Loucy (cell line): ENCODE measurements around the gene TMEM132C.

Experiments
- H2AFZ ChIP-seq: fragments of 200-600 bp; sonication (generic); 2 replicates; pipeline ENCODE4 v1.6.0; 2016; ENCODE audit warnings: antibody characterized with exemption, mild to moderate bottlenecking, low read length, moderate library complexity
- H3F3A ChIP-seq: fragments of 200-600 bp; 2 replicates; pipeline ENCODE4 v1.6.0; 2016; ENCODE audit warnings: antibody characterized with exemption, low read depth, mild to moderate bottlenecking
- H3K27me3 ChIP-seq: fragments of 200-600 bp; sonication (generic); 2 replicates; pipeline ENCODE4 v1.6.1; 2014; ENCODE audit warnings: low read length, mild to moderate bottlenecking; ENCODE audit not compliant: insufficient read depth, poor library complexity, severe bottlenecking
- H3K36me3 ChIP-seq: fragments of 200-600 bp; sonication (generic); 2 replicates; pipeline ENCODE4 v1.6.1; 2016; ENCODE audit warnings: low read length; ENCODE audit not compliant: insufficient read depth
- H3K4me1 ChIP-seq: fragments of 200-600 bp; sonication (generic); 2 replicates; pipeline ENCODE4 v1.5.1; 2014; ENCODE audit warnings: low read length, mild to moderate bottlenecking; ENCODE audit not compliant: insufficient read depth, poor library complexity, severe bottlenecking
- H3K4me2 ChIP-seq: fragments of 200-600 bp; sonication (generic); 2 replicates; pipeline ENCODE4 v1.6.0; 2014; ENCODE audit warnings: antibody characterized with exemption, low read length, low read depth, mild to moderate bottlenecking; ENCODE audit not compliant: poor library complexity, severe bottlenecking
- H3K4me3 ChIP-seq: fragments of 200-600 bp; sonication (generic); 2 replicates; pipeline ENCODE4 v1.5.1; 2014; ENCODE audit warnings: low read length, mild to moderate bottlenecking, mixed read lengths; ENCODE audit not compliant: poor library complexity, severe bottlenecking
- H3K79me2 ChIP-seq: fragments of 200-600 bp; sonication (generic); 2 replicates; pipeline ENCODE4 v1.6.1; 2014; ENCODE audit warnings: low read length; ENCODE audit not compliant: insufficient read depth
- H3K9ac ChIP-seq: fragments of 200-600 bp; sonication (generic); 2 replicates; pipeline ENCODE4 v1.6.0; 2014; ENCODE audit warnings: mild to moderate bottlenecking, low read depth, low read length, moderate library complexity; ENCODE audit not compliant: poor library complexity, severe bottlenecking
- H3K9me2 ChIP-seq: fragments of 200-600 bp; sonication (generic); replicated peaks from 2 replicates; pipeline ENCODE4 v1.6.1; 2016; ENCODE audit warnings: low read depth, low read length, mixed read lengths
- H3K9me3 ChIP-seq: fragments of 200-600 bp; sonication (generic); 2 replicates; pipeline ENCODE4 v1.6.1; 2014; ENCODE audit warnings: mild to moderate bottlenecking, antibody characterized with exemption, low read length, low read depth; ENCODE audit not compliant: insufficient read depth
- H4K20me1 ChIP-seq: fragments of 200-600 bp; sonication (generic); 2 replicates; pipeline ENCODE4 v1.6.0; 2014; ENCODE audit warnings: antibody characterized with exemption, low read length, mild to moderate bottlenecking; ENCODE audit not compliant: insufficient read depth, poor library complexity, severe bottlenecking
- CTCF ChIP-seq: fragments of 200-600 bp; sonication (generic); conservative IDR thresholded peaks from 2 replicates; pipeline ENCODE4 v1.5.1; 2014; ENCODE audit warnings: mild to moderate bottlenecking, antibody characterized with exemption, low read length
- EZH2phosphoT487 ChIP-seq: fragments of 200-600 bp; IDR thresholded peaks from 2 replicates; pipeline ENCODE4 v1.6.1; 2018; ENCODE audit warnings: antibody characterized with exemption, mild to moderate bottlenecking, moderate library complexity, borderline replicate concordance

TMEM132C gene

GRCh38 chr12:128606051-128606450, 339.1 kb downstream of the TMEM132C start:
- no peaks in the 10 kb centered on the region for H3K4me1 ChIP-seq
- H3K27me3 ChIP-seq: no peaks in the 10 kb centered on the region
- no peaks in the 10 kb centered on the region for H4K20me1 ChIP-seq
- TF ChIP-seq EZH2phosphoT487 (no peak), CTCF (no peak)
- H3K9me2 ChIP-seq: no peaks in the 10 kb centered on the region
- H2AFZ ChIP-seq: no peak overlapping the region
- H3K79me2 ChIP-seq: no peaks in the 10 kb centered on the region
- H3K4me2 ChIP-seq: no peak overlapping the region
- H3K9ac ChIP-seq: no peak overlapping the region
- H3F3A ChIP-seq: no peaks in the 10 kb centered on the region
- peaks cover 6% of the 10 kb centered on the region; the same call in 1 of the 2 replicates for H3K9me3 ChIP-seq
- no peak overlapping the region for H3K4me3 ChIP-seq
- H3K36me3 ChIP-seq: no peaks in the 10 kb centered on the region

GRCh38 chr12:128606538-128606937, 339.6 kb downstream of the TMEM132C start:
- H3F3A ChIP-seq: no peaks in the 10 kb centered on the region
- no peaks in the 10 kb centered on the region for H3K36me3 ChIP-seq
- no peak overlapping the region for H3K9ac ChIP-seq
- no peak overlapping the region for H3K4me3 ChIP-seq
- H3K27me3 ChIP-seq: no peaks in the 10 kb centered on the region
- H4K20me1 ChIP-seq: no peaks in the 10 kb centered on the region
- no peaks in the 10 kb centered on the region for H3K79me2 ChIP-seq
- H3K4me2 ChIP-seq: no peak overlapping the region
- no peaks in the 10 kb centered on the region for H3K9me2 ChIP-seq
- no peaks in the 10 kb centered on the region for H3K4me1 ChIP-seq
- no peak for TF ChIP-seq EZH2phosphoT487
- H2AFZ ChIP-seq: no peak overlapping the region
- H3K9me3 ChIP-seq: peaks cover 6% of the 10 kb centered on the region; the same call in 1 of the 2 replicates

- H4K20me1 ChIP-seq: no peaks in the 10 kb centered on the region
- peaks cover 6% of the 10 kb centered on the region; the same call in 1 of the 2 replicates for H3K9me3 ChIP-seq
- H3K9me2 ChIP-seq: no peaks in the 10 kb centered on the region
- H3F3A ChIP-seq: no peaks in the 10 kb centered on the region
- no peak overlapping the region for H3K4me2 ChIP-seq
- H3K36me3 ChIP-seq: no peaks in the 10 kb centered on the region
- H3K4me3 ChIP-seq: no peak overlapping the region
- no peak overlapping the region for H2AFZ ChIP-seq
- TF ChIP-seq EZH2phosphoT487: no peak
- TF ChIP-seq CTCF: no peak
- H3K27me3 ChIP-seq: no peaks in the 10 kb centered on the region
- no peaks in the 10 kb centered on the region for H3K79me2 ChIP-seq
- no peaks in the 10 kb centered on the region for H3K4me1 ChIP-seq
- H3K9ac ChIP-seq: no peak overlapping the region
Measured at GRCh38 chr12:128606970-128607369, 340.0 kb downstream of the TMEM132C start.

GRCh38 chr12:128607641-128608040, 340.7 kb downstream of the TMEM132C start:
- Histone ChIP-seq H3K9ac (no peak overlapping the region), H3K9me2 (no peaks in the 10 kb centered on the region), H2AFZ (no peak overlapping the region), H3K27me3 (no peaks in the 10 kb centered on the region), H3F3A (no peaks in the 10 kb centered on the region), H3K4me2 (no peak overlapping the region), H4K20me1 (no peaks in the 10 kb centered on the region), H3K4me1 (no peaks in the 10 kb centered on the region), H3K9me3 (0 out of 2 replicates have a peak, but pooled peaks cover 3% of the 10 kb centered on the region), H3K4me3 (no peak overlapping the region), H3K79me2 (no peaks in the 10 kb centered on the region), H3K36me3 (no peaks in the 10 kb centered on the region)
- TF ChIP-seq CTCF: no peak
- TF ChIP-seq EZH2phosphoT487: no peak
